ENCODE measurements around the gene CYP27C1.
"Not testable (repeated sequence)": the region's sequence is repeated elsewhere in the genome, so short reads cannot be mapped to it uniquely, and the experiment has no call there.

The CYP27C1 gene

GRCh38 chr2:127224135-127224534 lies 4.0 kb upstream of the CYP27C1 start:
- peak; percentile 44 for DNase-seq
- not testable (repeated sequence) for H4K8ac ChIP-seq (ENCODE audit: low read length); H3K36me3 ChIP-seq (ENCODE audit: control insufficient read depth in 1 of 2, insufficient read depth in 2 of 2, low read depth in 1 of 2, low read length in 2 of 2); H2BK12ac ChIP-seq (ENCODE audit: low read length in 2 of 2); H3K79me1 ChIP-seq (replicated peaks; ENCODE audit: low read length, poor library complexity, severe bottlenecking); H2AK5ac ChIP-seq (ENCODE audit: low read length, severe bottlenecking); H3K18ac ChIP-seq (ENCODE audit: low read depth in 1 of 2, low read length in 2 of 2); H3K9me3 ChIP-seq (ENCODE audit: control insufficient read depth, low read length); H3K14ac ChIP-seq (ENCODE audit: low read length in 2 of 2); H2BK5ac ChIP-seq (ENCODE audit: low read depth, low read length, poor library complexity, severe bottlenecking); H4K91ac ChIP-seq (ENCODE audit: low read length); H3K27ac ChIP-seq (ENCODE audit: low read length, poor library complexity, severe bottlenecking); H2BK15ac ChIP-seq (ENCODE audit: low read depth, poor library complexity, severe bottlenecking); H2AFZ ChIP-seq (ENCODE audit: low read depth, low read length); H3K27me3 ChIP-seq (ENCODE audit: control insufficient read depth in 1 of 2, insufficient read depth in 1 of 2, low read length in 2 of 2); H3K23ac ChIP-seq (ENCODE audit: low read length in 2 of 2); H3K4me2 ChIP-seq (ENCODE audit: low read length, poor library complexity, severe bottlenecking); H3K9ac ChIP-seq (ENCODE audit: low read length); H3K4me3 ChIP-seq (ENCODE audit: insufficient read depth in 1 of 2, low read depth in 1 of 2, low read length in 2 of 2); H3K4ac ChIP-seq (ENCODE audit: low read depth in 1 of 2, low read length in 2 of 2); H2BK120ac ChIP-seq (ENCODE audit: low read depth, low read length)
- H3K4me1 ChIP-seq (ENCODE audit: control insufficient read depth, insufficient read depth, low read depth, low read length): peaks cover 12% of the 10 kb centered on the region
- WGBS: 74% methylated on average over 4 of the region's 5 CpGs

GRCh38 chr2:127220768-127221527 lies 849 bp upstream of the CYP27C1 start:
- Histone ChIP-seq H2AK5ac (ENCODE audit: low read length, severe bottlenecking) (no peak overlapping the region), H3K4me1 (ENCODE audit: control insufficient read depth, insufficient read depth, low read depth, low read length) (peaks cover 15% of the 10 kb centered on the region), H2BK5ac (ENCODE audit: low read depth, low read length, poor library complexity, severe bottlenecking) (no peak overlapping the region), H4K8ac (ENCODE audit: low read length) (peak overlapping the region; percentile 88), H3K18ac (ENCODE audit: low read depth in 1 of 2, low read length in 2 of 2) (no peak overlapping the region), H3K14ac (ENCODE audit: low read length in 2 of 2) (no peak overlapping the region), H3K27ac (ENCODE audit: low read length, poor library complexity, severe bottlenecking) (no peak overlapping the region), H3K23ac (ENCODE audit: low read length in 2 of 2) (no peak overlapping the region), H3K9ac (ENCODE audit: low read length) (peak overlapping the region; percentile 80), H3K79me1 (replicated peaks; ENCODE audit: low read length, poor library complexity, severe bottlenecking) (peaks cover 16% of the 10 kb centered on the region), H2BK15ac (ENCODE audit: low read depth, poor library complexity, severe bottlenecking) (no peak overlapping the region), H3K27me3 (ENCODE audit: control insufficient read depth in 1 of 2, insufficient read depth in 1 of 2, low read length in 2 of 2) (peaks cover 0 to 15% of the 10 kb centered on the region in 2 experiments), H3K4me3 (ENCODE audit: insufficient read depth in 1 of 2, low read depth in 1 of 2, low read length in 2 of 2) (peak overlapping the region in 1 of 2 experiments; percentile 78), H2BK120ac (ENCODE audit: low read depth, low read length) (no peak overlapping the region), H3K9me3 (ENCODE audit: control insufficient read depth, low read length) (no peaks in the 10 kb centered on the region), H3K4me2 (ENCODE audit: low read length, poor library complexity, severe bottlenecking) (peak overlapping the region; percentile 19), H4K91ac (ENCODE audit: low read length) (no peak overlapping the region), H2BK12ac (ENCODE audit: low read length in 2 of 2) (no peak overlapping the region), H2AFZ (ENCODE audit: low read depth, low read length) (no peak overlapping the region), H3K36me3 (ENCODE audit: control insufficient read depth in 1 of 2, insufficient read depth in 2 of 2, low read depth in 1 of 2, low read length in 2 of 2) (peaks cover 0 to 4% of the 10 kb centered on the region in 2 experiments), H3K4ac (ENCODE audit: low read depth in 1 of 2, low read length in 2 of 2) (no peak overlapping the region)
- peak; percentile 40 for DNase-seq
- 32% methylated on average over 27 of the region's 31 CpGs for WGBS

- Histone ChIP-seq H3K36me3 (ENCODE audit: control insufficient read depth in 1 of 2, insufficient read depth in 2 of 2, low read depth in 1 of 2, low read length in 2 of 2) (peaks cover 0 to 4% of the 10 kb centered on the region in 2 experiments), H4K91ac (ENCODE audit: low read length) (peak overlapping the region; percentile 59), H3K79me1 (replicated peaks; ENCODE audit: low read length, poor library complexity, severe bottlenecking) (peaks cover 16% of the 10 kb centered on the region), H3K4me2 (ENCODE audit: low read length, poor library complexity, severe bottlenecking) (peak overlapping the region; percentile 91), H3K23ac (ENCODE audit: low read length in 2 of 2) (peak overlapping the region in 1 of 2 experiments; percentile 93), H2BK120ac (ENCODE audit: low read depth, low read length) (peak overlapping the region; percentile 68), H3K4me3 (ENCODE audit: insufficient read depth in 1 of 2, low read depth in 1 of 2, low read length in 2 of 2) (peak overlapping the region; percentile 78 to 79), H3K9ac (ENCODE audit: low read length) (peak overlapping the region; percentile 80), H2BK12ac (ENCODE audit: low read length in 2 of 2) (peak overlapping the region in 1 of 2 experiments; percentile 92), H3K4me1 (ENCODE audit: control insufficient read depth, insufficient read depth, low read depth, low read length) (peaks cover 13% of the 10 kb centered on the region), H3K14ac (ENCODE audit: low read length in 2 of 2) (peak overlapping the region in 1 of 2 experiments; percentile 32), H4K8ac (ENCODE audit: low read length) (peak overlapping the region; percentile 80), H2BK15ac (ENCODE audit: low read depth, poor library complexity, severe bottlenecking) (peak overlapping the region; percentile 89), H3K27ac (ENCODE audit: low read length, poor library complexity, severe bottlenecking) (no peak overlapping the region), H3K4ac (ENCODE audit: low read depth in 1 of 2, low read length in 2 of 2) (peak overlapping the region in 1 of 2 experiments; percentile 75), H2BK5ac (ENCODE audit: low read depth, low read length, poor library complexity, severe bottlenecking) (peak overlapping the region; percentile 9), H3K9me3 (ENCODE audit: control insufficient read depth, low read length) (no peaks in the 10 kb centered on the region), H2AFZ (ENCODE audit: low read depth, low read length) (peak overlapping the region; percentile 36), H3K18ac (ENCODE audit: low read depth in 1 of 2, low read length in 2 of 2) (peak overlapping the region; percentile 71 to 77), H2AK5ac (ENCODE audit: low read length, severe bottlenecking) (no peak overlapping the region), H3K27me3 (ENCODE audit: control insufficient read depth in 1 of 2, insufficient read depth in 1 of 2, low read length in 2 of 2) (peaks cover 0 to 15% of the 10 kb centered on the region in 2 experiments)
- DNase-seq: peak; percentile 30
- whole genome bisulfite sequencing: under 1% methylated on average over 63 of the region's 71 CpGs
These were observed 678 bp downstream of the CYP27C1 start for GRCh38 chr2:127219171-127220070.

- Histone ChIP-seq H3K79me1 (replicated peaks; ENCODE audit: low read length, poor library complexity, severe bottlenecking) (peaks cover 16% of the 10 kb centered on the region), H2AK5ac (ENCODE audit: low read length, severe bottlenecking) (no peak overlapping the region), H3K27ac (ENCODE audit: low read length, poor library complexity, severe bottlenecking) (no peak overlapping the region), H4K8ac (ENCODE audit: low read length) (peak overlapping the region; percentile 60), H2BK15ac (ENCODE audit: low read depth, poor library complexity, severe bottlenecking) (peak overlapping the region; percentile 89), H3K4me2 (ENCODE audit: low read length, poor library complexity, severe bottlenecking) (peak overlapping the region; percentile 91), H3K4ac (ENCODE audit: low read depth in 1 of 2, low read length in 2 of 2) (no peak overlapping the region), H2BK12ac (ENCODE audit: low read length in 2 of 2) (peak overlapping the region in 1 of 2 experiments; percentile 58), H3K36me3 (ENCODE audit: control insufficient read depth in 1 of 2, insufficient read depth in 2 of 2, low read depth in 1 of 2, low read length in 2 of 2) (peaks cover 0 to 4% of the 10 kb centered on the region in 2 experiments), H4K91ac (ENCODE audit: low read length) (peak overlapping the region; percentile 56), H3K23ac (ENCODE audit: low read length in 2 of 2) (peak overlapping the region; percentile 23 to 52), H2BK120ac (ENCODE audit: low read depth, low read length) (peak overlapping the region; percentile 43), H3K18ac (ENCODE audit: low read depth in 1 of 2, low read length in 2 of 2) (peak overlapping the region; percentile 66 to 71), H3K27me3 (ENCODE audit: control insufficient read depth in 1 of 2, insufficient read depth in 1 of 2, low read length in 2 of 2) (peaks cover 0 to 15% of the 10 kb centered on the region in 2 experiments), H3K9me3 (ENCODE audit: control insufficient read depth, low read length) (no peaks in the 10 kb centered on the region), H2AFZ (ENCODE audit: low read depth, low read length) (peak overlapping the region; percentile 36), H3K14ac (ENCODE audit: low read length in 2 of 2) (no peak overlapping the region), H2BK5ac (ENCODE audit: low read depth, low read length, poor library complexity, severe bottlenecking) (peak overlapping the region; percentile 9), H3K4me3 (ENCODE audit: insufficient read depth in 1 of 2, low read depth in 1 of 2, low read length in 2 of 2) (peak overlapping the region; percentile 78 to 79), H3K9ac (ENCODE audit: low read length) (peak overlapping the region; percentile 80), H3K4me1 (ENCODE audit: control insufficient read depth, insufficient read depth, low read depth, low read length) (peaks cover 13% of the 10 kb centered on the region)
- under 1% methylated on average over 35 of the region's 35 CpGs for WGBS
- no peak for DNase-seq
These were observed 1.3 kb downstream of the CYP27C1 start for GRCh38 chr2:127218812-127219170.

Measured in mesenchymal stem cell (in vitro differentiated cells and primary cell).